A673 (cell line): ENCODE data around the gene TTLL4.

ENCODE experiments used
- CTCF ChIP-seq: fragments of 300-800, 200-600 bp; sonication (generic); conservative IDR thresholded peaks from 2 replicates; pipeline ENCODE4 v1.5.1; 2017; ENCODE audit warnings: low read depth, mild to moderate bottlenecking, antibody characterized with exemption, low read length, moderate library complexity, mixed read lengths
- EZH2 ChIP-seq: fragments of 200-600 bp; sonication (generic); IDR thresholded peaks from 2 replicates; pipeline ENCODE4 v1.6.1; 2017; ENCODE audit warnings: borderline replicate concordance, low read depth, mild to moderate bottlenecking, mixed read lengths, antibody characterized with exemption, low read length; ENCODE audit not compliant: poor library complexity, severe bottlenecking

DNA sequence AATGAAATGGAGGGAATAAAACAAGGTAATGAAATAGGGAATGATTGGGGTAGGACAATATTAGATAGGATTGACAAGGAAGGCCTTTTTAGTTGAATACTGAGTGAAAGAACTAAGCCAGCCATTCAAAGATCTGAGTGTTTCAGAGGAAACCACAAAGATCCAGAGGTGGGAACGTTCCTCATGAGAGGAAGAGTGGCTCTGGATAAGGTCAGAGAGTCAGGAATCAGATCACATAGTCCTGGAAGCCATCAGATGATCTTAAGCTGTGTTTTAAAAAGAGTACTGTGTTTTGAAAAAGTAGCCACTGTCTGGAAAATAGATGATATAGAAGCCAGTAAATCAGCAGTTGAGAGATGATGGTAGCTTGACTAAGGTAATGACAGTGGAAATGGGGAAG, 11.8 kb downstream of the TTLL4 start:
- TF ChIP-seq CTCF (no peak), EZH2 (no peak)
